HCT116 (cell line): ENCODE results near the gene WWOX.

Experiments used
- CEBPB ChIP-seq: IDR thresholded peaks from 2 replicates; pipeline ENCODE4 v1.6.1; 2012; ENCODE audit warnings: low read depth
- CTCF ChIP-seq, 3 experiments: fragments of 200-600 bp in 1 of 3; sonication (generic) in 1 of 3; IDR thresholded peaks in 2 of 3; conservative IDR thresholded peaks in 1 of 3; 2 replicates each; pipeline ENCODE4 v1.5.1; 2012 to 2017; ENCODE audit warnings: low read depth in 2 of 3, low read length in 2 of 3, antibody characterized with exemption in 1 of 3, borderline replicate concordance in 1 of 3, control low read depth in 1 of 3, mild to moderate bottlenecking in 1 of 3, mixed read lengths in 1 of 3, mixed run types in 1 of 3, moderate library complexity in 1 of 3; ENCODE audit not compliant: insufficient read depth in 1 of 3
- EZH2 ChIP-seq: fragments of 200-600 bp; sonication (generic); IDR thresholded peaks from 2 replicates; pipeline ENCODE4 v1.6.1; 2017; ENCODE audit warnings: antibody characterized with exemption, mixed run types
- EZH2phosphoT487 ChIP-seq: fragments of 200-600 bp; IDR thresholded peaks from 2 replicates; pipeline ENCODE4 v1.6.1; 2018; ENCODE audit warnings: antibody characterized with exemption, borderline replicate concordance
- FOSL1 ChIP-seq: IDR thresholded peaks from 2 replicates; pipeline ENCODE4 v1.6.1; 2012; ENCODE audit warnings: low read depth
- MAX ChIP-seq: IDR thresholded peaks from 2 replicates; pipeline ENCODE4 v1.6.1; 2012
- POLR2A ChIP-seq: IDR thresholded peaks from 2 replicates; pipeline ENCODE4 v1.7.0; 2011; ENCODE audit warnings: borderline replicate concordance; ENCODE audit not compliant: insufficient read depth, insufficient read length; ENCODE audit errors: extremely low read depth
- POLR2AphosphoS5 ChIP-seq: IDR thresholded peaks from 2 replicates; pipeline ENCODE4 v1.6.1; 2011; ENCODE audit warnings: mild to moderate bottlenecking, low read depth, low read length, moderate library complexity
- RAD21 ChIP-seq: IDR thresholded peaks from 2 replicates; pipeline ENCODE4 v1.6.1; 2012; ENCODE audit warnings: low read depth, mild to moderate bottlenecking
- REST ChIP-seq: IDR thresholded peaks from 2 replicates; pipeline ENCODE4 v1.6.1; 2012; ENCODE audit warnings: low read depth
- YY1 ChIP-seq: IDR thresholded peaks from 2 replicates; pipeline ENCODE4 v1.6.1; 2011; ENCODE audit warnings: low read length, low read depth, moderate library complexity, mild to moderate bottlenecking; ENCODE audit not compliant: insufficient replicate concordance; ENCODE audit errors: extremely low read depth
- TF ChIP-seq, protein P1 (sequence below): IDR thresholded peaks from 2 replicates; pipeline ENCODE4 v1.6.1; 2011; ENCODE audit warnings: mild to moderate bottlenecking, low read length, moderate library complexity; ENCODE audit not compliant: insufficient replicate concordance; ENCODE audit errors: extremely low read depth
- TF ChIP-seq, protein P2 (sequence below): IDR thresholded peaks from 2 replicates; pipeline ENCODE4 v1.6.1; 2012

DNA sequence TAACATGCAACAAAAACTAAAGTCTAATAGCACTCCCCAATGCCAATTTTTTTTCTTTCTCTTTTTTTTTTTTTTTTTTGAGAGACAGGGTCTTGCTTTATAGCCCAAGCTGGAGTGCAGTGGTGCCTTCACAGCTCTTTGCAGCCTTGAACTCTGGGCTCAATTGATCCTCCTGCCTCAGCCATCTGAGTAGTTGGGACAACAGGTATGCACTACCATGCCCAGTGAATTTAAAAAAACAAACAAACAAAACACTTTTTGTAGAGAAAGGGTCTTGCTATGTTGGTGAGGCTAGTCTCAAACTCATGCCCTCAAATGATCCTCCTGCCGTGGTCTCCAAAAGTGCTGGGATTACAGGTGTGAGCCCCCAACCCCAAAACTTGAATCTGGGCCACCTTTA lies 632.3 kb downstream of the WWOX start:
- TF ChIP-seq CTCF (IDR thresholded peaks at IDR 0.05 in 2 of 3, conservative IDR thresholded peaks at IDR 0.05 in 1 of 3; ENCODE audit: borderline replicate concordance in 1 of 3, insufficient read depth in 1 of 3, low read depth in 2 of 3, low read length in 2 of 3) (no peak), EZH2 (no peak), EZH2phosphoT487 (no peak), MAX (no peak), CEBPB (no peak), FOSL1 (no peak), POLR2A (no peak), YY1 (no peak), RAD21 (no peak), POLR2AphosphoS5 (no peak), REST (no peak)
- TF ChIP-seq, protein P1, sequence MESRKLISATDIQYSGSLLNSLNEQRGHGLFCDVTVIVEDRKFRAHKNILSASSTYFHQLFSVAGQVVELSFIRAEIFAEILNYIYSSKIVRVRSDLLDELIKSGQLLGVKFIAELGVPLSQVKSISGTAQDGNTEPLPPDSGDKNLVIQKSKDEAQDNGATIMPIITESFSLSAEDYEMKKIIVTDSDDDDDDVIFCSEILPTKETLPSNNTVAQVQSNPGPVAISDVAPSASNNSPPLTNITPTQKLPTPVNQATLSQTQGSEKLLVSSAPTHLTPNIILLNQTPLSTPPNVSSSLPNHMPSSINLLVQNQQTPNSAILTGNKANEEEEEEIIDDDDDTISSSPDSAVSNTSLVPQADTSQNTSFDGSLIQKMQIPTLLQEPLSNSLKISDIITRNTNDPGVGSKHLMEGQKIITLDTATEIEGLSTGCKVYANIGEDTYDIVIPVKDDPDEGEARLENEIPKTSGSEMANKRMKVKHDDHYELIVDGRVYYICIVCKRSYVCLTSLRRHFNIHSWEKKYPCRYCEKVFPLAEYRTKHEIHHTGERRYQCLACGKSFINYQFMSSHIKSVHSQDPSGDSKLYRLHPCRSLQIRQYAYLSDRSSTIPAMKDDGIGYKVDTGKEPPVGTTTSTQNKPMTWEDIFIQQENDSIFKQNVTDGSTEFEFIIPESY, result no peak
- TF ChIP-seq, protein P2, sequence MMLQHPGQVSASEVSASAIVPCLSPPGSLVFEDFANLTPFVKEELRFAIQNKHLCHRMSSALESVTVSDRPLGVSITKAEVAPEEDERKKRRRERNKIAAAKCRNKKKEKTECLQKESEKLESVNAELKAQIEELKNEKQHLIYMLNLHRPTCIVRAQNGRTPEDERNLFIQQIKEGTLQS, result no peak
